Neutrophil (primary cell): Measurements from ENCODE around the gene ITPR2.

Experiments used
- H3K27ac ChIP-seq: fragments of 200-600 bp; sonication (generic); 2 replicates; pipeline ENCODE4 v1.5.1; 2016; ENCODE audit warnings: mild to moderate bottlenecking, moderate library complexity
- H3K27me3 ChIP-seq: fragments of 200-600 bp; sonication (generic); 2 replicates; pipeline ENCODE4 v1.6.0; 2016; ENCODE audit warnings: mild to moderate bottlenecking
- H3K36me3 ChIP-seq: fragments of 200-600 bp; sonication (generic); 2 replicates; pipeline ENCODE4 v1.5.1; 2017
- H3K4me1 ChIP-seq, 2 experiments: fragments of 200-600 bp in 1 of 2; sonication (generic) in 1 of 2; 1 replicate in 1 of 2; 2 replicates in 1 of 2; pipeline versions ENCODE4 v1.5.1 to v1.6.1; 2013 to 2016; ENCODE audit warnings: low read depth in 1 of 2, low read length in 1 of 2, mild to moderate bottlenecking in 1 of 2, moderate library complexity in 1 of 2; ENCODE audit not compliant: control insufficient read depth in 1 of 2, insufficient read depth in 1 of 2
- H3K4me3 ChIP-seq, 2 experiments: fragments of 200-600 bp in 1 of 2; sonication (generic) in 1 of 2; 1 replicate in 1 of 2; 2 replicates in 1 of 2; pipeline ENCODE4 v1.5.1; 2013 to 2016; ENCODE audit warnings: low read depth in 1 of 2, low read length in 1 of 2, mild to moderate bottlenecking in 1 of 2, moderate library complexity in 1 of 2
- H3K9me3 ChIP-seq: fragments of 200-600 bp; sonication (generic); 2 replicates; pipeline ENCODE4 v1.5.1; 2016
- TF ChIP-seq, protein P1 (sequence below): fragments of 200-600 bp; sonication (generic); IDR thresholded peaks from 2 replicates; pipeline ENCODE4 v1.5.1; 2016; ENCODE audit warnings: antibody characterized with exemption

The ITPR2 gene

DNA sequence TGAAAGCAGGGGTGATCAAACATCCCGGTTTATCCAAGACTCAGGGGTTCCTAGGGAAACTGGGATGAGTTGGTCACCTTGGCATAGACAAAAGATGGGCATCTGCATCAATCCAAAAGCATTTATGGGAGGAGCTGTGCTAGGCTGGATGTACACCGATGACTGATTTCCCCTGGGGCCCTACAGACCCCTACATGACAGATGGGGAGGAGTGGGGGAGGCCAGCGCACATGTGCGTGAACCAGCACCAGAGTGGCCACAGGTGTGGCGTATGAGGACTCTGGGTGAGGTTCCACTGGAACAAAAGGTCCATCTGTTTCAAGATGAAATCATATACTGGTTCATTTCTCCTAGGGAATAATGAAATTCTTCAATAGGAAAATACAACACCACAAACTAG lies 210.4 kb downstream of the ITPR2 start:
- no peaks in the 10 kb centered on the region for H3K4me1 ChIP-seq
- no peak overlapping the region for H3K4me3 ChIP-seq
- no peaks in the 10 kb centered on the region for H3K9me3 ChIP-seq
- no peak overlapping the region for H3K27ac ChIP-seq
- no peaks in the 10 kb centered on the region for H3K27me3 ChIP-seq
- peaks cover 64% of the 10 kb centered on the region for H3K36me3 ChIP-seq
- TF ChIP-seq, protein P1, sequence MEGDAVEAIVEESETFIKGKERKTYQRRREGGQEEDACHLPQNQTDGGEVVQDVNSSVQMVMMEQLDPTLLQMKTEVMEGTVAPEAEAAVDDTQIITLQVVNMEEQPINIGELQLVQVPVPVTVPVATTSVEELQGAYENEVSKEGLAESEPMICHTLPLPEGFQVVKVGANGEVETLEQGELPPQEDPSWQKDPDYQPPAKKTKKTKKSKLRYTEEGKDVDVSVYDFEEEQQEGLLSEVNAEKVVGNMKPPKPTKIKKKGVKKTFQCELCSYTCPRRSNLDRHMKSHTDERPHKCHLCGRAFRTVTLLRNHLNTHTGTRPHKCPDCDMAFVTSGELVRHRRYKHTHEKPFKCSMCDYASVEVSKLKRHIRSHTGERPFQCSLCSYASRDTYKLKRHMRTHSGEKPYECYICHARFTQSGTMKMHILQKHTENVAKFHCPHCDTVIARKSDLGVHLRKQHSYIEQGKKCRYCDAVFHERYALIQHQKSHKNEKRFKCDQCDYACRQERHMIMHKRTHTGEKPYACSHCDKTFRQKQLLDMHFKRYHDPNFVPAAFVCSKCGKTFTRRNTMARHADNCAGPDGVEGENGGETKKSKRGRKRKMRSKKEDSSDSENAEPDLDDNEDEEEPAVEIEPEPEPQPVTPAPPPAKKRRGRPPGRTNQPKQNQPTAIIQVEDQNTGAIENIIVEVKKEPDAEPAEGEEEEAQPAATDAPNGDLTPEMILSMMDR = no peak

GRCh38 chr12:26621932-26622331 lies 211.1 kb downstream of the ITPR2 start:
- no peaks in the 10 kb centered on the region for H3K9me3 ChIP-seq
- no peak overlapping the region for H3K27ac ChIP-seq
- peaks cover 58% of the 10 kb centered on the region for H3K36me3 ChIP-seq
- H3K4me1 ChIP-seq = no peaks in the 10 kb centered on the region
- no peaks in the 10 kb centered on the region for H3K27me3 ChIP-seq
- no peak overlapping the region for H3K4me3 ChIP-seq
- TF ChIP-seq, protein P1 = no peak

DNA sequence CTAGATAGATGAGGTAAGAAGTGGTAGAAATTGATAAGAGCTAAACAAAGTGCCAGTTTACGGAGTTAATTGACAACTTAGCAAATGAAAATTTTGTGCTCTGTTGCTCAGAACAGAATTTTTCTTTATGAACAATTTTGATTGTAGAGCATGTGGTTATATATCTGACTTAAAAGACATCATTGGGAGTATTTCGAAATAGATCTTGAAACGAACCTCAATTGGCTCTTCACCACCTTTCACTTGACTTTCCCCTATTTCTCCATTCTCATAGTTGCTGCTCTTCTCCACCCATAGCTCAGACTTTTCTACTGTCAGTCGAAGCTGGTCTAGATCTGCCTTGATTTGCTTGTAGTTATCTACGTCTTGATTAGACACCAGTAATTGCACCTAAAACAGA lies 212.1 kb downstream of the ITPR2 start:
- no peaks in the 10 kb centered on the region for H3K4me1 ChIP-seq
- no peaks in the 10 kb centered on the region for H3K9me3 ChIP-seq
- H3K27me3 ChIP-seq = no peaks in the 10 kb centered on the region
- H3K4me3 ChIP-seq = no peak overlapping the region
- TF ChIP-seq, protein P1 = no peak
- H3K36me3 ChIP-seq = peaks cover 51% of the 10 kb centered on the region
- no peak overlapping the region for H3K27ac ChIP-seq

DNA sequence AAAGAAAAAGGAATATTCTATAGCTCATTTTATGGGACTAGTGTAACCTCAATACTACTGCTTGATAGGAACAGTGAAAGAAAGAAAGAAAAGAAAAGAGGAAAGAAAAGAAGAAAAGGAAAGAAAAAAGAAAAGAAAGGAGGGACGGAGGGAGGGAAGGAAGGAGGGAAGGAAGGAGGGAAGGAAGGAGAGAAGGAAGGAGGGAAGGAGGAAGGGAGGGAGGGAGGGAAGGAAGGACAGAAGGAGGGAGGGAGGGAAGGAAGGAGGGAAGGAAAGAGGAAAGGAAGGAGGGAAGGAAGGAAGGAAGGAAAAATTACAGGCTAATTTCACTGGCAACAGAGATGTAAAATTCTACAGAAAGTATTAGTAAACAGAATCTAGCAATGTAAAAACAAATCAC lies 215.5 kb downstream of the ITPR2 start:
- Histone ChIP-seq H3K9me3 (no peaks in the 10 kb centered on the region), H3K4me3 (no peak overlapping the region), H3K36me3 (peaks cover 43% of the 10 kb centered on the region), H3K4me1 (no peaks in the 10 kb centered on the region), H3K27ac (no peak overlapping the region), H3K27me3 (no peaks in the 10 kb centered on the region)
- TF ChIP-seq, protein P1 = no peak

DNA sequence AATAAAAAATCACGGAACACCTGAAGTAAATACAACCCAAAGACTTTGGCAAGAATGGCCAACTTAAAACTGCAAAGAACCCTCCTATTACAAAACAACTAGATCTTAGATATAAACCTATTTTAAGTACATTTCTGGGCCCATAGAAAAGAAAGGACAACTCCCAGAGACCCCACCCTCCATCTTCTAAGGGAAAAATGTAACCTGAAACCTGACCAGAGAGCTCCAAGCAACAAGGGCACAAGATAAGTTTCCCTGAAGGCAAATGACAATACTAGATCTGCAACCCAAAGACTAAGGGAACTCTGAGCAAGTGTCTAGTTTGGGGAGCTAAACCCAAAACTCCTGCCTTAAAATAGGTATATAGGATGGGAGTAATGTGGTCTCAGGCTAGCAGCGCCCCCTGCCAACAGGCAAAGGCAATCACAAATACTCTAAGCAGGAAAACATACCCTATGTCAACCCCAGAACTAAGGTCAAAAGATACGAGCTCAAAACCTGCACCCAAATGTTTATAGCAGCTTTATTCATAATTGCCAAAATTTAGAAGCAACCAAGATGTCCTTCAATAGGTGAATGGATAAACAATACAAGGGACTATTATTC lies 218.9 kb downstream of the ITPR2 start:
- TF ChIP-seq, protein P1 = no peak
- H3K36me3 ChIP-seq = peaks cover 12% of the 10 kb centered on the region

GRCh38 chr12:26612203-26612602 lies 220.8 kb downstream of the ITPR2 start:
- H3K4me1 ChIP-seq = no peaks in the 10 kb centered on the region
- H3K4me3 ChIP-seq = no peak overlapping the region
- H3K27ac ChIP-seq = no peak overlapping the region
- no peaks in the 10 kb centered on the region for H3K9me3 ChIP-seq
- TF ChIP-seq, protein P1 = no peak
- H3K36me3 ChIP-seq = peaks cover 9% of the 10 kb centered on the region
- H3K27me3 ChIP-seq = no peaks in the 10 kb centered on the region

More for the DNA sequence above, 218.9 kb downstream of the ITPR2 start:
- Histone ChIP-seq H3K27ac (no peak overlapping the region), H3K4me1 (no peaks in the 10 kb centered on the region), H3K27me3 (no peaks in the 10 kb centered on the region), H3K9me3 (no peaks in the 10 kb centered on the region), H3K4me3 (no peak overlapping the region)
